CD4-positive, alpha-beta T cell (primary cell): ENCODE data around the gene RNF223. TPM values are rescaled to one million over a fixed set of nuclear protein-coding genes. Genes with fewer than 3 reads are reported as not detected.

Experiments used
- ATAC-seq: fragments of 200-7000 bp; cut with Tn5 transposase; one replicate; pipeline ENCODE4 v1.10.0; 2022; ENCODE audit warnings: mild to moderate bottlenecking; ENCODE audit not compliant: poor library complexity
- CTCF ChIA-PET: fragments of 350-600 bp; sonication (Branson Sonifier 250); formaldehyde crosslinking; loops from one replicate; lab custom pipeline; 2021; ENCODE audit warnings: antibody characterized with exemption, inconsistent platforms; lab: Charles Lee
- POLR2A ChIA-PET: fragments of 350-600 bp; sonication (Branson Sonifier 250); formaldehyde crosslinking; loops from one replicate; lab custom pipeline; 2021; ENCODE audit warnings: antibody characterized with exemption, inconsistent platforms; lab: Charles Lee
- DNase-seq, 14 experiments: peaks; one replicate each; pipeline ENCODE4 v3.0.0-alpha.2; 2013 to 2020; ENCODE audit warnings: mixed read lengths in 2 of 14
- H3K27ac ChIP-seq, 2 donors: one replicate each; pipeline versions ENCODE4 v1.5.1 to v1.7.0; 2013; ENCODE audit warnings: low read length in 2 of 2, low read depth in 1 of 2, mild to moderate bottlenecking in 1 of 2
- H3K27me3 ChIP-seq, 2 experiments: 1 replicate in 1 of 2; 2 replicates in 1 of 2; pipeline versions ENCODE4 v1.6.1 to v1.7.0; 2013; ENCODE audit warnings: low read length in 2 of 2, control low read depth in 1 of 2, mild to moderate bottlenecking in 1 of 2, moderate library complexity in 1 of 2; ENCODE audit not compliant: insufficient read depth in 2 of 2, control insufficient read depth in 1 of 2
- H3K36me3 ChIP-seq: one replicate; pipeline ENCODE4 v1.6.1; 2013; ENCODE audit warnings: low read length, control low read depth; ENCODE audit not compliant: insufficient read depth
- H3K4me1 ChIP-seq: one replicate; pipeline ENCODE4 v1.6.1; 2013; ENCODE audit warnings: low read length, control low read depth; ENCODE audit not compliant: insufficient read depth
- H3K4me3 ChIP-seq: one replicate; pipeline ENCODE4 v1.5.1; 2013; ENCODE audit warnings: mild to moderate bottlenecking, low read length, moderate library complexity
- H3K9me3 ChIP-seq, 2 experiments: 1 replicate in 1 of 2; 2 replicates in 1 of 2; pipeline versions ENCODE4 v1.6.1 to v1.7.0; 2013; ENCODE audit warnings: low read length in 2 of 2, mild to moderate bottlenecking in 2 of 2, control low read depth in 1 of 2, moderate library complexity in 1 of 2; ENCODE audit not compliant: control insufficient read depth in 1 of 2, insufficient read depth in 1 of 2
- H3K27ac Mint-ChIP-seq: one replicate; pipeline ENCODE4 v1.8.0; 2020; ENCODE audit warnings: mixed read lengths
- H3K27me3 Mint-ChIP-seq: one replicate; pipeline ENCODE4 v1.8.0; 2021; ENCODE audit warnings: mixed read lengths
- H3K36me3 Mint-ChIP-seq: one replicate; pipeline ENCODE4 v1.8.0; 2021; ENCODE audit warnings: low read depth, mixed read lengths
- H3K4me1 Mint-ChIP-seq: one replicate; pipeline ENCODE4 v1.8.0; 2021; ENCODE audit warnings: low read depth, mixed read lengths
- H3K4me3 Mint-ChIP-seq: one replicate; pipeline ENCODE4 v1.8.0; 2020; ENCODE audit warnings: mild to moderate bottlenecking, mixed read lengths
- H3K9me3 Mint-ChIP-seq: one replicate; pipeline ENCODE4 v1.8.0; 2020; ENCODE audit warnings: mixed read lengths
- CTCF ChIP-seq: fragments of 200-600 bp; IDR thresholded peaks from one replicate; pipeline ENCODE4 v1.8.0; 2022; ENCODE audit warnings: antibody characterized with exemption, mild to moderate bottlenecking
- intact Hi-C, 2 experiments: fragments of 100-400 bp; cut with DNase I in 1 of 2; cut with micrococcal nuclease in 1 of 2; formaldehyde crosslinking; loops; one replicate each; pipeline versions ENCODE4 v1.15.1 to v1.9.0; 2023 to 2025; cut with DNase I, micrococcal nuclease
- total RNA-seq, 174 experiments: library from RNA in 2 of 174; stranded (reverse) in 2 of 174; gene quantifications; one replicate each; pipeline ENCODE4 v1.2.3 and lab custom pipeline; 2021 to 2026

RNF223 gene
- total RNA-seq, 2 experiments from 2014 or later: not detected

- intact Hi-C loops: no loop called here
- Histone ChIP-seq H3K9me3 (peaks cover 0 to 6% of the 10 kb centered on the region in 2 experiments), H3K4me1 (peaks cover 10% of the 10 kb centered on the region), H3K36me3 (no peaks in the 10 kb centered on the region), H3K4me3 (no peak overlapping the region), H3K27ac (no peak overlapping the region), H3K27me3 (peaks cover 20 to 23% of the 10 kb centered on the region in 2 experiments)
- ATAC-seq: no peak
- peaks cover 6% of the 10 kb centered on the region for H3K27me3 Mint-ChIP-seq
- ChIA-PET POLR2A (no interaction called here), CTCF (no interaction called here)
- no peak overlapping the region for H3K27ac Mint-ChIP-seq
- no peaks in the 10 kb centered on the region for H3K4me1 Mint-ChIP-seq
- DNase-seq: no peak
- H3K4me3 Mint-ChIP-seq: no peak overlapping the region
- no peaks in the 10 kb centered on the region for H3K9me3 Mint-ChIP-seq
- H3K36me3 Mint-ChIP-seq: no peaks in the 10 kb centered on the region
- TF ChIP-seq CTCF: no peak
These were observed 583 bp upstream of the RNF223 start for GRCh38 chr1:1074631-1075147.

GRCh38 chr1:1072849-1073742 is 1.0 kb downstream of the RNF223 start:
- Histone ChIP-seq H3K27me3 (peaks cover 16 to 21% of the 10 kb centered on the region in 2 experiments), H3K4me3 (no peak overlapping the region), H3K4me1 (peaks cover 13% of the 10 kb centered on the region), H3K36me3 (no peaks in the 10 kb centered on the region), H3K27ac (no peak overlapping the region), H3K9me3 (peaks cover 0 to 7% of the 10 kb centered on the region in 2 experiments)
- CTCF ChIA-PET: no interaction called here
- POLR2A ChIA-PET: no interaction called here
- Mint-ChIP-seq H3K27ac (no peak overlapping the region), H3K36me3 (no peaks in the 10 kb centered on the region), H3K4me3 (no peak overlapping the region), H3K4me1 (no peaks in the 10 kb centered on the region), H3K27me3 (peaks cover 6% of the 10 kb centered on the region), H3K9me3 (no peaks in the 10 kb centered on the region)
- TF ChIP-seq CTCF: no peak
- intact Hi-C loops: no loop called here
- no peak for ATAC-seq
- DNase-seq: no peak

GRCh38 chr1:1072299-1072848 is 1.7 kb downstream of the RNF223 start:
- H3K36me3 Mint-ChIP-seq: no peaks in the 10 kb centered on the region
- H3K4me1 Mint-ChIP-seq: no peaks in the 10 kb centered on the region
- Histone ChIP-seq H3K4me3 (no peak overlapping the region), H3K4me1 (peaks cover 18% of the 10 kb centered on the region), H3K9me3 (peaks cover 0 to 14% of the 10 kb centered on the region in 2 experiments), H3K27me3 (peaks cover 16 to 21% of the 10 kb centered on the region in 2 experiments), H3K36me3 (no peaks in the 10 kb centered on the region), H3K27ac (no peak overlapping the region)
- H3K27ac Mint-ChIP-seq: no peak overlapping the region
- H3K4me3 Mint-ChIP-seq: no peak overlapping the region
- ChIA-PET CTCF (no interaction called here), POLR2A (no interaction called here)
- no peaks in the 10 kb centered on the region for H3K9me3 Mint-ChIP-seq
- intact Hi-C loops: no loop called here
- H3K27me3 Mint-ChIP-seq: peaks cover 6% of the 10 kb centered on the region
- no peak for DNase-seq
- no peak for TF ChIP-seq CTCF
- no peak for ATAC-seq
